Measurements from ENCODE around the gene PCNX4. TPM values are rescaled to one million over a fixed set of nuclear protein-coding genes. Genes with fewer than 3 reads are reported as not detected.

The PCNX4 gene
- total RNA-seq, 3 donors from 2014 or later = 32.6 to 85.9 (median 53.7) TPM

DNA sequence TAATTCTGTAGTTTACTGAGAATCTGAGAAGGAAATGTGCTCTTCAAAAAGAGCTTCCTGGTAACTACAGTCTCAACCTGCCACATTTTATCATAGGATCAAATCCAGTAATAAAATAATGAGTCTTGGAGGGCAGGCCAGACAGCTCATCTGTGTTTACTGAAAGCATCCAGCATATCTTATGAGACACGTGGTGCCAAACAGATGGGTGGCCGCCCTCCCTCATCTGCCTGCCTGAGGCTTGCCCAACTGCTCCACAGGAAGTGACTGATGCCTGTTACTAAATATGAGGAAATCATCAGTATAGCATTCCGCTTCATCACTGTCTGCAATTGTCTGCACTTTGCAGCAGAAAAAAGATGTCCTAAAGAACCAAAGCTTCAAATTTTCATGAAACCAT, 60.0 kb downstream of the PCNX4 start:
- Histone ChIP-seq H3K36me3 (no peaks in the 10 kb centered on the region), H3K27me3 (no peaks in the 10 kb centered on the region), H3K27ac (peak overlapping the region; percentile 61 to 62), H3K4me1 (no peaks in the 10 kb centered on the region), H3K4me3 (no peak overlapping the region), H3K9me3 (no peaks in the 10 kb centered on the region)
- TF ChIP-seq POLR2A (IDR thresholded peaks at IDR 0.05) (no peak), POLR2AphosphoS5 (IDR thresholded peaks at IDR 0.05) (peak in 2 of 3 donors; percentile 50 to 86), CTCF (IDR thresholded peaks at IDR 0.05) (no peak)
- intact Hi-C loops (cut with DNase I; ENCODE audit: low total_unique reads) = no loop called here
- DNase-seq (ENCODE audit: low spot score in 2 of 2) = peak; percentile 54 to 60

DNA sequence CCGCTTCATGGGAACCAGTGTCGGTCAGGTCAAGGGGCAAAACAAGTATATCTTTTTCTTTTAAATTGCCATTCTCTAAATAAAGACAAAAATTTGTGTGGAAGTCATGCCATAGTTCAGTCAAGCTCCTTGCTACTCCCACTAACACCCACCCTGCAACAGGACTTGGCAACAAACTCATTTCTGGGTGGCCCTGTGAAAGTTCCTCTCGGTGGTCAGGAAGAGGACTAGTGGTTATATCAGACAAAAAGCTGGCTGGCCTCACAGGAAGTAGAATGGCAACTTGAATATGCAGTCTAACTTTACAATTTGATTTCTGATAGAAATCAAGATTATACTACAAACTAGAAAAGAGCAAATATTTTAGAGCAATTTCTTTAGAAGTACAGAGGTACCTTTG, 62.3 kb downstream of the PCNX4 start:
- no peaks in the 10 kb centered on the region for H3K27me3 ChIP-seq
- H3K27ac ChIP-seq = no peak overlapping the region
- H3K36me3 ChIP-seq = no peaks in the 10 kb centered on the region
- H3K4me3 ChIP-seq = no peak overlapping the region
- intact Hi-C loops (cut with DNase I; ENCODE audit: low total_unique reads) = no loop called here
- no peaks in the 10 kb centered on the region for H3K9me3 ChIP-seq
- TF ChIP-seq CTCF (IDR thresholded peaks at IDR 0.05) (no peak), POLR2AphosphoS5 (IDR thresholded peaks at IDR 0.05) (no peak), POLR2A (IDR thresholded peaks at IDR 0.05) (no peak)
- no peaks in the 10 kb centered on the region for H3K4me1 ChIP-seq
- DNase-seq (ENCODE audit: low spot score in 2 of 2) = no peak

DNA sequence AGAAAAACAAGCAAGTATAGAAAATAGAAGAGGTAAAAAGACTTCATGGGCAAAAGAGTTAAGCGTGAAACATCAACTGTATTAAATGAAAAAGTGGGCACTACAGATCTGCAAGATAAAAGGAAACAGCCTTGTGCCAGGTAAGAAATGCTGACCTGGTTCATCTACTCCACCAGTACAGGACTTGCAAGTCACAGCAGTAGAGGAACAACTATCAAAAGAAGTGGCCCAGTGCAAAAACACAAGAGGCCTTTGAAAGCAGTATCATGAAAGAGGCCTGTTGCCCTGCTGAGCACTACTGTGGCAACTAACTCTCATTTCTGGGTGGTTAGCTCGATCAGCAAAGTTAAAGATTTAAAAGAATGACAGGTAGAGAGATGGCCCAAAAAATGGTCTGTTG, 62.9 kb downstream of the PCNX4 start:
- peaks cover 0 to 4% of the 10 kb centered on the region in 2 donors for H3K4me1 ChIP-seq
- TF ChIP-seq POLR2A (IDR thresholded peaks at IDR 0.05) (no peak), CTCF (IDR thresholded peaks at IDR 0.05) (no peak), POLR2AphosphoS5 (IDR thresholded peaks at IDR 0.05) (no peak)
- H3K9me3 ChIP-seq = no peaks in the 10 kb centered on the region
- intact Hi-C loops (cut with DNase I; ENCODE audit: low total_unique reads) = no loop called here
- H3K27me3 ChIP-seq = no peaks in the 10 kb centered on the region
- no peaks in the 10 kb centered on the region for H3K36me3 ChIP-seq
- no peak overlapping the region for H3K27ac ChIP-seq
- DNase-seq (ENCODE audit: low spot score in 2 of 2) = no peak
- H3K4me3 ChIP-seq = no peak overlapping the region

DNA sequence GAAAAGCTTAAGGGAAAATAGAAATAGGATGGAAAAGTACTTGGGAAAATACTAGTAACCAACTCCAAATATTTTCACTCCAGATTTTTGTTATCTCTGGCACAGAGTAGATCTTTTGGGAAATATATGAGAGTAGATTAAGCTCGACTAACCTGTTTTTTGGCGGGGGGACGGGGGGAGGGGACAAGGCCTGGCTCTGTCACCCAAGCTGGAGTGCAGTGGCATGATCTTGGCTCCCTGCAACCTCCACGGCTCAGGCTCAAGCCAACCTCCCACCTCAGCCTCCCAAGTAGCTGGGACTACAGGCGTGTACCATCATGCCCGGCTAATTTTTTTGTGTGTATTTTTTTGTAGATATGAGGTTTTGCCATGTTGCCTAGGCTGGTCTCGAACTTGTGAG, 68.7 kb downstream of the PCNX4 start:
- intact Hi-C loops (cut with DNase I; ENCODE audit: low total_unique reads) = no loop called here
- DNase-seq (ENCODE audit: low spot score in 2 of 2) = no peak
- H3K9me3 ChIP-seq = no peaks in the 10 kb centered on the region
- no peak overlapping the region for H3K4me3 ChIP-seq
- no peaks in the 10 kb centered on the region for H3K27me3 ChIP-seq
- TF ChIP-seq POLR2AphosphoS5 (IDR thresholded peaks at IDR 0.05) (no peak), POLR2A (IDR thresholded peaks at IDR 0.05) (no peak), CTCF (IDR thresholded peaks at IDR 0.05) (no peak)
- peaks cover 0 to 4% of the 10 kb centered on the region in 2 donors for H3K4me1 ChIP-seq
- no peaks in the 10 kb centered on the region for H3K36me3 ChIP-seq
- H3K27ac ChIP-seq = no peak overlapping the region

GRCh38 chr14:60161196-60162107, 69.7 kb downstream of the PCNX4 start:
- intact Hi-C loops (cut with DNase I; ENCODE audit: low total_unique reads) = no loop called here
- H3K4me1 ChIP-seq = peaks cover 0 to 4% of the 10 kb centered on the region in 2 donors
- peak overlapping the region in 1 of 2 donors; percentile 52 for H3K27ac ChIP-seq
- no peak for DNase-seq (ENCODE audit: low spot score in 2 of 2)
- H3K9me3 ChIP-seq = no peaks in the 10 kb centered on the region
- no peak overlapping the region for H3K4me3 ChIP-seq
- no peaks in the 10 kb centered on the region for H3K36me3 ChIP-seq
- TF ChIP-seq POLR2A (IDR thresholded peaks at IDR 0.05) (no peak), POLR2AphosphoS5 (IDR thresholded peaks at IDR 0.05) (peak in 1 of 3 donors; percentile 52)
- no peaks in the 10 kb centered on the region for H3K27me3 ChIP-seq

Data from breast epithelium (tissue), 4 donors.